Mucosa of descending colon (tissue), 3 donors: Measurements from ENCODE around the gene SEC14L2. TPM values are rescaled to one million over a fixed set of nuclear protein-coding genes. Genes with fewer than 3 reads are reported as not detected.

Experiments
- ATAC-seq: fragments of 200-7000 bp; cut with Tn5 transposase; one replicate; pipeline ENCODE4 v1.9.1; 2020; ENCODE audit warnings: mild to moderate bottlenecking, moderate library complexity
- DNase-seq, 3 donors: peaks; one replicate each; pipeline ENCODE4 v3.0.0-alpha.2; 2020
- H3K36me3 ChIP-seq: fragments of 200-600 bp; one replicate; pipeline ENCODE4 v1.8.0; 2021; ENCODE audit warnings: low read depth, mild to moderate bottlenecking
- H3K4me1 ChIP-seq: fragments of 200-600 bp; one replicate; pipeline ENCODE4 v1.8.0; 2021; ENCODE audit warnings: low read depth, mild to moderate bottlenecking
- H3K4me3 ChIP-seq: fragments of 200-600 bp; one replicate; pipeline ENCODE4 v1.8.0; 2021; ENCODE audit warnings: mild to moderate bottlenecking
- H3K9me3 ChIP-seq: fragments of 200-600 bp; one replicate; pipeline ENCODE4 v1.8.0; 2021; ENCODE audit warnings: mild to moderate bottlenecking
- intact Hi-C, 2 donors: fragments of 100-400 bp; cut with DNase I in 1 of 2; cut with micrococcal nuclease in 1 of 2; formaldehyde crosslinking; loops; one replicate each; pipeline versions ENCODE4 v1.11.0 to v1.11.1; 2022; cut with DNase I, micrococcal nuclease
- total RNA-seq, 3 donors: library from RNA; stranded (reverse); fragmentation: NEBNext Ultra II Directional in 2 of 3; extraction: Animal tissue kit (Norgen Biotek cat#: 25700) in 2 of 3; gene quantifications; one replicate each; pipeline versions ENCODE4 v1.2.1 to v1.2.4, GENCODE V29; 2021 to 2023
- TF ChIP-seq, protein P1 (sequence below): fragments of 200-600 bp; IDR thresholded peaks from one replicate; pipeline ENCODE4 v1.8.0; 2022; ENCODE audit warnings: antibody characterized with exemption, mild to moderate bottlenecking
- donor health status: DM: no; HTN: no; CAD: no; lungs with moderate emphysema.
- donor health status: DM: no; HTN: no; CAD: no.
- donor health status: DM: no; HTN: yes; CAD: no.

SEC14L2 gene
- total RNA-seq, 3 donors from 2014 or later, result 0.67 to 4.0 (median 2.5) TPM

DNA sequence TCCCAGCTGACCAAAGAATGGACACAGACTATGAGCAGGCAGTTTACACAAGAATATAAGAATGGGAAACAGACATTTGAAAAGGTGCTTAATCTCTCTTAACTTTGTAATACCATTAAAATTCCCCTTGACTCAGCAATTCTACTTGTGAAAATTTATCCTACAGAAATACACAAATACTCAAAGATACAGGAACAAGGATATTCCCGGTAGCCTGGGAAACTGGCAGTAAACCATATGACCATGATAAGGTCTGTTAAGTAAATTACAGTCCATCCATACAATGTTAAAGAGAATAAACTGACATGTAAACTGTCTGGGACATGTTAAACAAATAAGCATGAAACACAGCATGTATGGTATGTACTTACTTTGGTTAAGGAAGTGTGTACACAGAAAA lies 20.0 kb downstream of the SEC14L2 start:
- H3K9me3 ChIP-seq, result no peaks in the 10 kb centered on the region

DNA sequence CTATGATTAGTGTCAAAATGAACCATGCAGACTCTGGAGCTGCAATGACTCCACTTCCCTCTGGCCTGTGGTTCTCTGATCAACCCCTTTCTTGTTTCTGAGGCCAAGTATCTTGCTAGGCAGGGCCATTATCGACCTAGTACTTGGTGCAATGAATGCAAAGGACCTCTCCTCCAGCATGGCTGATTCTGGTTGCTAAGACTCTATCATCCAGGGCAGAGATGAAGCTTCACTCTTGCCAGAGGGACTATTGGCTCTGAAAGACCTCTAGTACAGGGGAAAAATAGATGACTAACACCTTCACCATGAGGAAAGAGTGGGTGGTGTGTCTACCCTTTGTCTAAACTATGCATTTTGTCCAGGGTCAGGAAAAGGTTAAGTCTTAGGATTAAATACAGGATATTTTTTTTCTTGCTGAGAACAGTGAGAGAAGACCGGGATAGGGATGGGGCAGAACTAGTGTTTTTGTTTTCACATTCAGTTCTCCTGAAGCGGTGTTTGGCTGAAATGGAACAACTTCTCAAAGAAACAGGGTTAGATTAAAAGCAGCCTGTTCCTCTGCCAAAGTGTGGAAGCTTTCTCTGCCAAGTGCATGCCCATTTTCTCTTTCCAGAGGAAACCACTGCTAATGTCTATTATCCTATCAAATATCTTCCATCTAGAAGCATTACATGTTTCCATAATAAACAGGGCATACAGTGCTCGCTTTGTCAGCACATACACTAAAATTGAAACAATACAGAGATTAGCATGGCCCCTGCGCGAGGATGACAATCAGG lies 23.7 kb downstream of the SEC14L2 start:
- intact Hi-C loops, result no loop called here
- peaks cover 41% of the 10 kb centered on the region for H3K4me1 ChIP-seq

More for the DNA sequence above, 20.0 kb downstream of the SEC14L2 start:
- DNase-seq (no peak), ATAC-seq (peak; percentile 62)
- TF ChIP-seq, protein P1, sequence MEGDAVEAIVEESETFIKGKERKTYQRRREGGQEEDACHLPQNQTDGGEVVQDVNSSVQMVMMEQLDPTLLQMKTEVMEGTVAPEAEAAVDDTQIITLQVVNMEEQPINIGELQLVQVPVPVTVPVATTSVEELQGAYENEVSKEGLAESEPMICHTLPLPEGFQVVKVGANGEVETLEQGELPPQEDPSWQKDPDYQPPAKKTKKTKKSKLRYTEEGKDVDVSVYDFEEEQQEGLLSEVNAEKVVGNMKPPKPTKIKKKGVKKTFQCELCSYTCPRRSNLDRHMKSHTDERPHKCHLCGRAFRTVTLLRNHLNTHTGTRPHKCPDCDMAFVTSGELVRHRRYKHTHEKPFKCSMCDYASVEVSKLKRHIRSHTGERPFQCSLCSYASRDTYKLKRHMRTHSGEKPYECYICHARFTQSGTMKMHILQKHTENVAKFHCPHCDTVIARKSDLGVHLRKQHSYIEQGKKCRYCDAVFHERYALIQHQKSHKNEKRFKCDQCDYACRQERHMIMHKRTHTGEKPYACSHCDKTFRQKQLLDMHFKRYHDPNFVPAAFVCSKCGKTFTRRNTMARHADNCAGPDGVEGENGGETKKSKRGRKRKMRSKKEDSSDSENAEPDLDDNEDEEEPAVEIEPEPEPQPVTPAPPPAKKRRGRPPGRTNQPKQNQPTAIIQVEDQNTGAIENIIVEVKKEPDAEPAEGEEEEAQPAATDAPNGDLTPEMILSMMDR, result no peak
- no peak overlapping the region for H3K4me3 ChIP-seq
- peaks cover 13% of the 10 kb centered on the region for H3K4me1 ChIP-seq
- intact Hi-C loops, result no loop called here
- H3K36me3 ChIP-seq, result no peaks in the 10 kb centered on the region

DNA sequence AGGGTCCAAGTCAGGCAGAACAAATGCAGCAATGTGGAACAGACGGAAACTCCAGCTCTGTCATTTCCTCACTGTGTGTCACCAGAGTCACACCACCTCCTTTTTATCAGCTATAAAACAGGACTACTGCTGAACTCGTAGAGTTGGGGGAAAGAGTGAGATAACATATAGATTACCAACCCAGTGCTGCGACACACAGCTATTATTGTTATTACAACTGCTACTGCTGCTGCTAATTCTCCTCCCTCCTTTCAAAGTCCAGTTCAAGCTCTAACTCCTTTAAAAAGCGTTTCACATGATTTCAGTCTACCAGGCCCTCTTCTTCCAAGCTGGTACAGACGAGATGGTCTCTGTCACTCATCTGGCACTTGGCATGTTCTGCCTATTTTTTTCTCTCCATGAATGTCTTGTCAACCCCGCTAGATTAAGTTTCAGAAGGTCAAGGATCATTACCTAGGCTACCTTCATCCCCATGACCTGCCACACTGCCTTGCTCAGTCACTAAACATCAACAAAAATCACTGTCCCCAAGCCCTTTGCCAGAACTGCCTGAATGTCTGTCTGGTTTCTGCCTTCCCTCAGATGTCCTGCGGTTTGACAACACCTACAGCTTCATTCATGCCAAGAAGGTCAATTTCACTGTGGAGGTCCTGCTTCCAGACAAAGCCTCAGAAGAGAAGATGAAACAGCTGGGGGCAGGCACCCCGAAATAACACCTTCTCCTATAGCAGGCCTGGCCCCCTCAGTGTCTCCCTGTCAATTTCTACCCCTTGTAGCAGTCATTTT lies 25.1 kb downstream of the SEC14L2 start:
- DNase-seq, result no peak
- intact Hi-C loops, result no loop called here
- no peak overlapping the region for H3K4me3 ChIP-seq

More for the DNA sequence above, 23.7 kb downstream of the SEC14L2 start:
- H3K36me3 ChIP-seq, result no peaks in the 10 kb centered on the region
- no peaks in the 10 kb centered on the region for H3K9me3 ChIP-seq
- ATAC-seq (no peak), DNase-seq (no peak)
- TF ChIP-seq, protein P1, result no peak
- H3K4me3 ChIP-seq, result no peak overlapping the region

DNA sequence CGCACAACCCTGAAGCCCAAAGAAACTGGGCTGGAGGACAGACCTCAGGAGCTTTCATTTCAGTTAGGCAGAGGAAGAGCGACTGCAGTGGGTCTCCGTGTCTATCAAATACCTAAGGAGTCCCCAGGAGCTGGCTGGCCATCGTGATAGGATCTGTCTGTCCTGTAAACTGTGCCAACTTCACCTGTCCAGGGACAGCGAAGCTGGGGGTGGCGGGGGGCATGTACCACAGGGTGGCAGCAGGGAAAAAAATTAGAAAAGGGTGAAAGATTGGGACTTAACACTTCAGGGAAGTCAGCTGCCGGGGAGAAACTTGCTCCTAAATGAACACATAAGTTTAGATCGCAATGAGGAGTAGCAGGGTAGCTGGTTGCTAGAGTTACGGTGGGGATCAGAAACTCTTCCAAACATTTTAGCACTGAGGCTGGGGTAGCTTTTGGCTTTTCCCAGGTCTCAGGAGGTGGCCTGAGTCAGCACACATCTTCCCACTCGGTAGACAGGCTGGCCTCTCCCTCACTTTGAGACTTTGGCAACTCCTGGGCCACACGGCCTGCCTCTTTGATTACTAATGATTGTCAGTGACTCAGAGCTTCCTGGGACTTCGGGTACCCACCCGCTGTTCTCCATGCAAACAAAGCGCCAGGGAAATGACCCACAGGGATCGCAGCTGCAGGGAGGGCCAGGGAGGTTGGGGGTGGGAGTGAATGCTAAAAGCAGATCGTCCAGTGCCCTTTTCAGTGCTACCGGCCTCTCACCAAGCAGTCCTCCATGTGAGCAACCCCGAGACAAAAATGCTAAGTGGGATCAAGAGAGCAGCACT lies 25.9 kb downstream of the SEC14L2 start:
- Histone ChIP-seq H3K36me3 (no peaks in the 10 kb centered on the region), H3K9me3 (no peaks in the 10 kb centered on the region), H3K4me3 (peak overlapping the region; percentile 36), H3K4me1 (peaks cover 39% of the 10 kb centered on the region)
- TF ChIP-seq, protein P1, result no peak
- peak; percentile 56 for ATAC-seq
- DNase-seq, result peak; percentile 62 to 82 (median 76)
- intact Hi-C loops, result no loop called here

More for the DNA sequence above, 25.1 kb downstream of the SEC14L2 start:
- Histone ChIP-seq H3K4me1 (peaks cover 39% of the 10 kb centered on the region), H3K9me3 (no peaks in the 10 kb centered on the region), H3K36me3 (no peaks in the 10 kb centered on the region)
- ATAC-seq, result peak; percentile 7
- TF ChIP-seq, protein P1, result no peak

DNA sequence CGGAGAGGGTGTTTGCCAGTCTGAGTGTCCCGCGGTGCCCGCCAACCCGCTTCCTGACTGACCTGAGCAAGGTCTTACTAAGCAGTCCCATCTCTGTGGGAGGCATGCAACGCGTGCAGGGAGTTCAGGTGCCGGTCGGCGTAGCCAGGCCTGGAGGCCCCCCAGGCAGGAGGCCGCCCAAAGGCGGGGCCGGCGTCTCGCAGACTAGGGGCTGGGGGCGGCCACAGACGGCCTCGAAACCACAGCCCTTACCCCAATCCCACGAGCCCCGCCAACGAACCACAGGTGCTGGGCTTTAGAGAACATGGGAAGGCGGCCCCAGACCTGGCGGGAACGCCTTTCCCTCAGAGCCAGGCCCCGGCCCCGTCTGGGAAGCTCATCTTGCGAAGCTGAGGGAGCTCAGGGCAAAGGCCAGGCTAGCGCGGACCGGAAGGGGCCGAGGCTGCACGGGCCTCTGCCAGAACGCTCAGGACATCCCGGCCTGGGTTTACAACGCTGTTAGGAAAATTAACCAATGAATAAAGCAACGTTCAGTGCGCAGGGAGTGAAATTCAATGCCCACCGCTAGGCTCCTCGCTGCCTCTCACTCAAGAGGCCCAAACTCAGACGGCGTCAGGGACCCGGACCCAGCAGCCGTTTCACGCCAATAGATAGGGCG lies 26.6 kb downstream of the SEC14L2 start:
- no peaks in the 10 kb centered on the region for H3K36me3 ChIP-seq
- ATAC-seq (peak; percentile 65), DNase-seq (peak; percentile 57 to 88 (median 85))
- TF ChIP-seq, protein P1, result no peak
- H3K9me3 ChIP-seq, result no peaks in the 10 kb centered on the region
- intact Hi-C loops, result no loop called here
- H3K4me1 ChIP-seq, result peaks cover 39% of the 10 kb centered on the region
- peak overlapping the region; percentile 36 for H3K4me3 ChIP-seq
